NCI-H2196 (cell line): Measurements from ENCODE around the gene RNF32.
"Not testable (repeated sequence)": the region's sequence is repeated elsewhere in the genome, so short reads cannot be mapped to it uniquely, and the experiment has no call there.

Experiments used
- DNase-seq: peaks from one replicate; lab custom pipeline; 2025; ENCODE audit not compliant: unreplicated experiment; lab: John Stamatoyannopoulos, UW

The RNF32 gene

DNA sequence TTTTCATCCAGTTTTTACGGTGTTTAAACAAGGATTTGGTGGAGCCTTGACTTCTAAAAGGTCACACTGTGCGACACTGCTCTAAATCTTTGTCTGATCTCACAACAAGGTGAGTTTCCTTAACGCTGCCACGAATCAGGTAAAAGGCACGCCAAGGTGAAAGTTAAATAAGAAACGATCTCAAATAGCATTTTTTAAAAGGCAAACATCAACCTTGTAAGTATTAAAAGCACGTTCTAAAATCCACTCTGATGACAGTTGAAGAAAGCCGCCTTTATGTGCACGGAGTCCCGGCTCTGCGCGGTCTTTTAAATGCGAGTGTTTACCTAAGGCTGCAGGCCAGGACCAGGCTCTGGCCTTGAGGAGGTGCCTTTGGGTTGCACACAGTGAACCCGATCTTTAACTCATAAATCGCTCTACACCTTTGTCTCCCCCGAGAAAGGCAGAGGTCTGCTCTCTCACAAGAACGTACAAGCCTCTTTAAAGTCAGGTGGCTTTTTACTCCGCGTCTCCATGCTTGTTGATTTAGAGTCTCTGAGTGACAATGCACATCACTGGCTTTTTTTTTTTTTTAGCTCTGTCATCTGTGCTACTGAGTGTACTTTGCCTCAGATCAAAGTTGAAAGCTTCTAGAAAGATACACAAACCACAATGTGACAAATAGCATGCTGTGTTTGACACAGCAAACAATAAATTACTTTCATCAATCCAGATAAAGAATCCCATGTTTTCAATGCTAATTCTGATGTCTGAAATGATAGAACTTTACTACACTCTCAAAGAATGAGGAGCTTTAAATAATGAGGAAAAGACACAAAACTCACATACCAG lies 25.9 kb upstream of the RNF32 start:
- no peak for DNase-seq

- no peak for DNase-seq
Measured at GRCh38 chr7:156616269-156617202, 24.0 kb upstream of the RNF32 start.

GRCh38 chr7:156617215-156617614 lies 23.4 kb upstream of the RNF32 start:
- no peak for DNase-seq

DNA sequence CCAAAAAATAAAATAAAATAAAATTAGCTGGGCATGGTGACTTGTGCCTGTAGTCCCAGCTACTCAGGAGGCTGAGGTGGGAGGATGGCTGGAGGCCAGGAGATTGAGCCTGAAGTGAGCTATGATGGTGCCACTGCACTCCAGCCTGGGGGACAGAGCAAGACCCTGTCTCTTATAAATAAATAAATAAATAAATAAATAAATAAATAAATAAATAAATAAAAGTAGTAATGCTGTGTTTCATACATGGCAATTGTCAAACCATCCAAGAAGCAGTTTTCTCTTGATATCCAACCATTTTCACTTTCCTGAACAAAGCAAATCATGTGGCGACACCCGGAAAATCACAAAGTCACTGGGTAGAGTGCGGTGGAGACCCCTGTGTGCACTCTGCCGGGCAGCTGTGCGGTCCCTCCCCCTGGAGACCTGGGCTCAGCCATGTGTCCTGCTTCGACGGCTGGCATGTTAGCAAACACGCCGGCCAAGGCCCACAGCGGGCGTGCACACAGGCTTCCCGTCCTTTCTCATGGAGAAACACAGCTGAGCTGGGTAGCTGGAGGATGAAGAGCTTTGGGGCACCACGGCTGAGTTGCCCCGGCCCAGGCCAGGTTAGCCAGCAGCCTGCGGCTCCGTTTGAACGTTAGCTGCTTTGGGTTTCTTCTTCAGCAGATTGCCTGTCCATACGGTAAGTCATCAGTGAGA lies 22.3 kb upstream of the RNF32 start:
- no peak for DNase-seq

DNA sequence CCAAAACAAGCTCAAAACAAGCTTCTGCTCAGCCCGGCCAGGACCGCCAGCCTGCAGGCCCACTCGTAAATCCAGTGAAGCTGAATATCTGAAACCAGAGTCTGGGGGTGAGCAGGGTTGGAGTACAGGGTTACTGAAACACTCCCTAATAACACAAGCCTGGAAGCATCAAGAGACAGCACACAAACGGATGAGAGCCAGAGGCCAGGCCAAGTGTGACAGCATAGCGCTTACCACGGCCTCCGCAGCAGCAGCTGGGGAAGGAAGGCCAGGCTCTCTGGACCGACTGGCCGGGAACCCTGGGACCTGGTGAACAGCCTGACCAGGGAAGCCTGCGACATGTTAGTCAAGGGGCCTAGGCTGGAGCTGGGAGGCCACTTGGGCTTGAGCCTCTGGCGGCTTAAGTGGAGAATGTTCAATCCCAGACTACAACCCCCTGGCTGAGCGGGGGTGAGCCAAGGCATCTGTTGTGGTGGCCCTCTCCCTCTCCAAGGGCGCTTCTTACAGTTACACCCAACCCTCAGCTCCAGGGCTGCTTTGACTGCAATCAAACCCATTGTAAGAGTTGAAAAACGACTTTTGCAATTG lies 21.7 kb upstream of the RNF32 start:
- no peak for DNase-seq

GRCh38 chr7:156619488-156620290 lies 20.9 kb upstream of the RNF32 start:
- DNase-seq: not testable (repeated sequence)

- DNase-seq: no peak
Measured at GRCh38 chr7:156620291-156620675, 20.3 kb upstream of the RNF32 start.

DNA sequence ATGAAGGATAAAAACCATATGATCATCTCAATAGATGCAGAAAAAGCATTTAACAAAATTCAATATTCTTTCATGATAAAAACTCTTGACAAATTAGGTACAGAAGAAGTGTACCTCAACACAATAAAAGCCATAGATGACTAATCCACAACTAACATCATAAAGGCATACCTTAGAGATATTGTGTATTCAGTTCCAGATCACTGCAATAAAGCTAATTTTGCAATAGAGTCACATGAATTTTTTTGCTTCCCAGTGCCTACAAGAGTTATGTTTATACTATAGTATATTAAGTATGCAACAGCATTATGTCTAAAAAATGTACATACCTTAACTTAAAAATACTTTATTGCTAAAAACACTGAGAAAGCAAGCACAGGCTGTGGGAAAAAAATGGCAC lies 18.9 kb upstream of the RNF32 start:
- DNase-seq: no peak

GRCh38 chr7:156625580-156625979 lies 15.0 kb upstream of the RNF32 start:
- DNase-seq: no peak

GRCh38 chr7:156626220-156626895 lies 14.2 kb upstream of the RNF32 start:
- no peak for DNase-seq

- no peak for DNase-seq
Measured at GRCh38 chr7:156628562-156628961, 12.0 kb upstream of the RNF32 start.

GRCh38 chr7:156629873-156630272 lies 10.7 kb upstream of the RNF32 start:
- no peak for DNase-seq

DNA sequence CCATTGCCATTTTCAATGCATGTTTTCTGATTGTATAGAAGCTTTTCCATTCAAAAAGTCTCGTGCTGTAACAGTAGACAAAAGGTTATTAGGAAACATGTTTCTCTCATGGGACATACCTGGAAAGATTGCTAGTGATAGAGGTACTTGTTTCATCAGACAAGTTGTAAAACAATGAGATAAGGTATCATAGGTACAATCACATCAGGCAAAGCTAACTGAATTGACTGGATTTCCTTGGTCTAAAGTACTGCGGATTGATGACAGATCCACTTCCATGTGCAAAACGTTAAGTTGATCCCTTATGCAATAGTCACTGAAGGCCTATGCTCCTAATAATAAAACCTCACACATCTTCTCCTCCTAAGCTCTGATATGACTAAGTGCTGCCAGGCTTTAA lies 6.5 kb upstream of the RNF32 start:
- DNase-seq: no peak

- DNase-seq: no peak
Measured at GRCh38 chr7:156635529-156636385, 4.8 kb upstream of the RNF32 start.

DNA sequence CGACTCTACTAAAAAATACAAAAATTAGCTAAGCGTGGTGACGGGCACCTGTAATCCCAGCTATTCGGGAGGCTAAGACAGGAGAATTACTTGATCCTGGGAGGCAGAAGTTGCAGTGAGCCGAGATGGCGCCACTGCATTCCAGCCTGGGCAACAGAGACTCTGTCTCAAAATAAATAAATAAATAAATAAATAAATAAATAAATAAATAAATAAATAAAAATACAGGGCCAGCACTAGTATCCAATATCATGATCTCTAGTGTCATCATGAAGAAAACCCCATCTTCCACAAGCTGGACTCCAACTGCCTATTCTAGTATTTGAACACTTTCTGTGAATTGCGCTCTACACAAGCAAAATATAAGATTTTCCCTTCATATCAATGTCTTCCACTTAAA lies 3.5 kb upstream of the RNF32 start:
- DNase-seq: not testable (repeated sequence)

DNA sequence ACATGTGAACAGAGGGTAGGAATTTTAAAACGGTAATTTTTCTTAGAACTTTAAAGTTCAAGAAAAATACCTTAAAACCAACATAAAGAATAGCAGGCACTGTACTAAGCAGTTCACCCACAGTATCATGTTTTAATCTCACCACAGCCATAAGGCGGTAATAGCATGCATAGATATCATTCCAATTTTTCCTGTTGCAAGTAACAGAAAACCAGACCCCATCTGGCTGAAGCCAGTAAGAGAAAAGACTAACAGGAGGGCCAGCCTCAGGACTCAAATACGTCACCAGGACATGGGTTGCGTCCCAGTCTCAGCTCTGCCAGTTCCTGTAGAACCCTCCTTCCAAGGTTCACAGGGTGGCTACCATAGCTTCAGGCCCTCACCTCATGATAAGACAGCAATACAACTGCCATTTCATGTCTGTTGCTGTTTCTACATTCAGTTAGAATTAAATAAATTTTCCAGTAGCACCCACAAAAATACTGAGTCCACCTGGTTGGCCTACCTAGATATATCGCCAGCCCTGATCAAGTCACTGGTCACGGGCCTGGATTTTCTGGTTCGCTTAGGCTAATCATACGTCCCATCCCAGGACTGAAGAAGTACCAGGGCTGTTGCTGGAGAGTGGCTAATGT lies 2.0 kb upstream of the RNF32 start:
- DNase-seq: no peak

GRCh38 chr7:156639426-156640256 lies 933 bp upstream of the RNF32 start:
- no peak for DNase-seq
